PC-9 (cell line): ENCODE measurements around the gene NECAP2. TPM values are rescaled to one million over a fixed set of nuclear protein-coding genes. Genes with fewer than 3 reads are reported as not detected.

Experiments
- BruUV-seq: library from RNA; stranded (reverse); fragments of 400-500 nt; replicated peaks from 2 replicates; lab custom pipeline; 2021; lab: Mats Ljungman, UMichigan
- CTCF ChIA-PET: fragments of 300-600 bp; sonication (Branson Sonifier 250); formaldehyde crosslinking; loops from one replicate; lab custom pipeline; 2022; ENCODE audit warnings: antibody characterized with exemption; lab: Charles Lee
- POLR2A ChIA-PET: fragments of 300-600 bp; sonication (Branson Sonifier 250); formaldehyde crosslinking; loops from one replicate; lab custom pipeline; 2022; ENCODE audit warnings: antibody characterized with exemption; ENCODE audit not compliant: unreplicated experiment; lab: Charles Lee
- DNase-seq, 2 experiments: peaks; one replicate each; pipeline versions ENCODE4 v3.0.0 to v3.0.0-alpha.2; 2015 to 2022; ENCODE audit warnings: mixed read lengths in 1 of 2
- H2AFZ ChIP-seq: fragments of 200-600 bp; sonication (generic); 2 replicates; pipeline ENCODE4 v1.8.1; 2017; ENCODE audit warnings: antibody characterized with exemption
- H3F3A ChIP-seq: fragments of 200-600 bp; sonication (generic); 2 replicates; pipeline ENCODE4 v1.8.1; 2017; ENCODE audit warnings: antibody characterized with exemption, mild to moderate bottlenecking, low read depth; ENCODE audit not compliant: insufficient read depth
- H3K27ac ChIP-seq: fragments of 200-600 bp; sonication (generic); 2 replicates; pipeline ENCODE4 v1.6.1; 2016; ENCODE audit warnings: mixed run types
- H3K27me3 ChIP-seq: fragments of 200-600 bp; sonication (generic); 2 replicates; pipeline ENCODE4 v1.6.1; 2016; ENCODE audit warnings: low read depth, mixed run types; ENCODE audit not compliant: insufficient read depth
- H3K36me3 ChIP-seq: fragments of 200-600 bp; sonication (generic); 2 replicates; pipeline ENCODE4 v1.6.1; 2016; ENCODE audit warnings: low read depth, mixed run types
- H3K4me1 ChIP-seq: fragments of 200-600 bp; sonication (generic); replicated peaks from 2 replicates; pipeline ENCODE4 v1.6.1; 2016; ENCODE audit warnings: mixed run types; ENCODE audit not compliant: insufficient read depth
- H3K4me2 ChIP-seq: fragments of 200-600 bp; sonication (generic); 2 replicates; pipeline ENCODE4 v1.6.1; 2017; ENCODE audit warnings: mixed run types
- H3K4me3 ChIP-seq: fragments of 200-600 bp; sonication (generic); 2 replicates; pipeline ENCODE4 v1.6.1; 2016; ENCODE audit warnings: mixed run types
- H3K79me2 ChIP-seq: fragments of 200-600 bp; sonication (generic); 2 replicates; pipeline ENCODE4 v1.6.1; 2017; ENCODE audit warnings: low read depth, mixed run types
- H3K9me2 ChIP-seq: fragments of 200-600 bp; sonication (generic); 2 replicates; pipeline ENCODE4 v1.8.1; 2017; ENCODE audit warnings: mild to moderate bottlenecking; ENCODE audit not compliant: insufficient read depth
- H3K9me3 ChIP-seq: fragments of 200-600 bp; sonication (generic); 2 replicates; pipeline ENCODE4 v1.8.1; 2016; ENCODE audit warnings: low read depth; ENCODE audit not compliant: insufficient read depth
- H4K20me1 ChIP-seq: fragments of 200-600 bp; sonication (generic); 2 replicates; pipeline ENCODE4 v1.8.1; 2017; ENCODE audit not compliant: insufficient read depth
- EZH2 ChIP-seq: fragments of 200-600 bp; sonication (generic); IDR thresholded peaks from 2 replicates; pipeline ENCODE4 v1.8.0; 2017; ENCODE audit warnings: antibody characterized with exemption, low read depth
- intact Hi-C: fragments of 100-400 bp; cut with micrococcal nuclease; formaldehyde crosslinking; loops from one replicate; pipeline ENCODE4 v1.10.0; 2022; ENCODE audit not compliant: unreplicated experiment
- total RNA-seq: library from RNA; stranded (reverse); gene quantifications from 2 replicates; pipeline ENCODE4 v1.2.3, GENCODE V29; 2021
- TF ChIP-seq, protein P1 (sequence below): fragments of 200-600 bp; sonication (generic); conservative IDR thresholded peaks from 2 replicates; pipeline ENCODE4 v1.6.1; 2017; ENCODE audit warnings: mixed run types, antibody characterized with exemption, mild to moderate bottlenecking, moderate library complexity

Gene NECAP2
- total RNA-seq, 1 experiment from 2014 or later: 49.6 TPM

DNA sequence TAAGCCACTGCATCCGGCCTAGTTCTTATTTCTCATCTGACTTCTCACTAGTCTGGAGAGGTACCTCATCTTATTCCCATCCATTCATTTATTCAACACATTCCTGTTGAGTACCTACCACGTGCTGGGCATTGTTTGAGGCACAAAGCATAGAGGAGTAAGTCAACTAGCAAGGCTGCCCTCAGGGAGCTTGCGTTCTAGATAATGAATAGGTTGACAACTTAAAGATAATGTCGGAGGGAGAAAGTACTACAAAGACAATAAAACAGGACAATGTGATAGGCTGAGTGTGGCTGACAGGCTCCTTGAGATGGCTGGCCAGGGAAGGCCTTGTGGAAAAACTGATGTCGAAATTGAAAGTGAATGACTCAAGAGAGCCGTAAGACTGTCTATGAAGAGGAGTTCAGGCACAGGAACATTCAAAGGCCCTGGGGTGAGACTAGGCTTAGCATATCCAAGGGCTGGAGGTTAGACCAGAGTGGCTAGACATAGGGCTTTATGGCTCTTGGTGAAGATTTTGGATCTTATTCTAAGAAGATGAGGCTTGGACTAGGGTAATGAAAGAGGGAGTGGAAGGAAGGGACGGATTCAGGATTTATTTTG is 21.6 kb upstream of the NECAP2 start:
- H3K4me2 ChIP-seq: no peak overlapping the region
- no peaks in the 10 kb centered on the region for H3K36me3 ChIP-seq
- H4K20me1 ChIP-seq: no peaks in the 10 kb centered on the region
- no peaks in the 10 kb centered on the region for H3F3A ChIP-seq
- H3K4me3 ChIP-seq: no peak overlapping the region
- ChIA-PET CTCF (no interaction called here), POLR2A (no interaction called here)
- no peak for DNase-seq
- H3K79me2 ChIP-seq: no peaks in the 10 kb centered on the region
- no peaks in the 10 kb centered on the region for H3K9me2 ChIP-seq
- intact Hi-C loops: no loop called here
- BruUV-seq: no TSS peak
- H3K27ac ChIP-seq: no peak overlapping the region
- H2AFZ ChIP-seq: no peak overlapping the region
- no peak for TF ChIP-seq EZH2
- TF ChIP-seq, protein P1, sequence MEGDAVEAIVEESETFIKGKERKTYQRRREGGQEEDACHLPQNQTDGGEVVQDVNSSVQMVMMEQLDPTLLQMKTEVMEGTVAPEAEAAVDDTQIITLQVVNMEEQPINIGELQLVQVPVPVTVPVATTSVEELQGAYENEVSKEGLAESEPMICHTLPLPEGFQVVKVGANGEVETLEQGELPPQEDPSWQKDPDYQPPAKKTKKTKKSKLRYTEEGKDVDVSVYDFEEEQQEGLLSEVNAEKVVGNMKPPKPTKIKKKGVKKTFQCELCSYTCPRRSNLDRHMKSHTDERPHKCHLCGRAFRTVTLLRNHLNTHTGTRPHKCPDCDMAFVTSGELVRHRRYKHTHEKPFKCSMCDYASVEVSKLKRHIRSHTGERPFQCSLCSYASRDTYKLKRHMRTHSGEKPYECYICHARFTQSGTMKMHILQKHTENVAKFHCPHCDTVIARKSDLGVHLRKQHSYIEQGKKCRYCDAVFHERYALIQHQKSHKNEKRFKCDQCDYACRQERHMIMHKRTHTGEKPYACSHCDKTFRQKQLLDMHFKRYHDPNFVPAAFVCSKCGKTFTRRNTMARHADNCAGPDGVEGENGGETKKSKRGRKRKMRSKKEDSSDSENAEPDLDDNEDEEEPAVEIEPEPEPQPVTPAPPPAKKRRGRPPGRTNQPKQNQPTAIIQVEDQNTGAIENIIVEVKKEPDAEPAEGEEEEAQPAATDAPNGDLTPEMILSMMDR: no peak
- H3K4me1 ChIP-seq: no peaks in the 10 kb centered on the region
- H3K9me3 ChIP-seq: no peaks in the 10 kb centered on the region
- H3K27me3 ChIP-seq: no peaks in the 10 kb centered on the region

DNA sequence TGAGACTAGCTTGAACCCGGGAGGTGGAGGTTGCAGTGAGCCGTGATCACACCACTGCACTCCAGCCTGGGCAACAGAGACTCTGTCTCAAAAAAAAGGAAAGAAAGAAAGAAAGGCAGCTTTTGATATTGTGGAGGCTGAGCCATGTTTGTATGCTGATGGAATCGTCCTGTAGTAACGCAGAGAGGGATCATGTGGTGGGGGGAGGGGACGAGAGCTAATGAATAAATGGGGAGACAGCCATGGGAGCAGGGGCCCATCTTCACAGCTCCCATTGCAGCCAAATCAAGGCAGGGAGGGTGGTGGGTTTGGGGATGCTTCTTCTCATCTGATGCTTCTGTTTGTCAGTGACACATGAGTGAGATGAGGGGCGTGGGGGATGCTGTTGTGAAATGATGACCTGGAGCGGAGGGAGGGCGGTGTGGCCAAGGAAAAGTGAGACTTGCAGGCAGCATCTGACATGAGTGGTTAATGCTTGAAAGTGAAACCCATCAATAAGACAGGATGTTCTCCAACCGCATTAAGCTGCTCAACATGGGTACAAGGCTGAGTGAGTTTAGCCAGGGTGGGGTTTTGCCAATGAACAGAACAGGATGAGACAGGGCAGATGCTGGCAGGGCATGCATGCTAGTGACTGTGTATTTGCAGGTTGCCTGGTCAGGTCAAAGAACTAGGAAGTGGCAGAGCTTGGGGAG is 20.0 kb upstream of the NECAP2 start:
- no peak overlapping the region for H3K27ac ChIP-seq
- CTCF ChIA-PET: no interaction called here
- POLR2A ChIA-PET: no interaction called here
- BruUV-seq: no TSS peak
- H3K9me2 ChIP-seq: no peaks in the 10 kb centered on the region
- no peaks in the 10 kb centered on the region for H3F3A ChIP-seq
- H3K79me2 ChIP-seq: no peaks in the 10 kb centered on the region
- H3K4me3 ChIP-seq: no peak overlapping the region
- no peaks in the 10 kb centered on the region for H3K27me3 ChIP-seq
- H4K20me1 ChIP-seq: no peaks in the 10 kb centered on the region
- no peaks in the 10 kb centered on the region for H3K9me3 ChIP-seq
- TF ChIP-seq EZH2: no peak
- TF ChIP-seq, protein P1: no peak
- DNase-seq: no peak
- no peak overlapping the region for H2AFZ ChIP-seq
- no peak overlapping the region for H3K4me2 ChIP-seq
- intact Hi-C loops: no loop called here
- H3K4me1 ChIP-seq: no peaks in the 10 kb centered on the region
- no peaks in the 10 kb centered on the region for H3K36me3 ChIP-seq

DNA sequence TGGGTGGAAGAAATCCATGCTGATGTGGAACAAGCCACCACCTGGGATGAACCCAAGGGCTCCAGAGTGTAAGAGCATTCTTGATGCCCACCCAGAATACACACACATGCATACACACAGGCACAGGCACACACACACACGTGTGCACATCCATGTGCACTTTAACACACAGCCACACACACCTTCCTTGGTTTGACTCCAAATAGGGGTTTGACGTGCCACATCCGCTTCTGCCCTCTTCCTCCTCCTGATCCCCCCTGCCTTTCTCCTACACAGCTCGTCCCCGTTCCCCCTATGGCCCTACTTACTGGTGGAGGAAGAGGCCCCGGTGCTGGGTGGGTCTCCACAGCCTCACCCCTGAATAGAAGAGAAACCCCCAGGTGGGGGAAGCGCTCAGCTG is 19.3 kb upstream of the NECAP2 start:
- POLR2A ChIA-PET: no interaction called here
- Histone ChIP-seq H3K36me3 (no peaks in the 10 kb centered on the region), H4K20me1 (no peaks in the 10 kb centered on the region), H3K27ac (no peak overlapping the region), H3K4me1 (no peaks in the 10 kb centered on the region), H3K4me3 (no peak overlapping the region), H3F3A (no peaks in the 10 kb centered on the region), H3K27me3 (no peaks in the 10 kb centered on the region), H3K9me3 (no peaks in the 10 kb centered on the region), H3K4me2 (no peak overlapping the region), H3K9me2 (no peaks in the 10 kb centered on the region), H2AFZ (no peak overlapping the region), H3K79me2 (no peaks in the 10 kb centered on the region)
- TF ChIP-seq, protein P1: no peak
- no peak for TF ChIP-seq EZH2
- DNase-seq: no peak
- no TSS peak for BruUV-seq
- intact Hi-C loops: no loop called here
- CTCF ChIA-PET: no interaction called here
